Vagina (tissue), 2 donors: ENCODE measurements around the gene TFPI.

Experiments used
- CTCF ChIP-seq, 3 experiments: fragments of 450-650 bp in 2 of 3; fragments of 200-600 bp in 1 of 3; sonication (generic) in 1 of 3; IDR thresholded peaks; one replicate each; pipeline ENCODE4 v1.5.1; 2017 to 2019; ENCODE audit warnings: antibody characterized with exemption in 3 of 3, mild to moderate bottlenecking in 2 of 3, moderate library complexity in 2 of 3
- POLR2AphosphoS5 ChIP-seq, 2 donors: sonication (generic); formaldehyde crosslinking; IDR thresholded peaks; one replicate each; pipeline ENCODE4 v1.9.0; 2017; ENCODE audit warnings: antibody characterized with exemption in 2 of 2, mild to moderate bottlenecking in 2 of 2, low read depth in 1 of 2; ENCODE audit not compliant: insufficient read depth in 1 of 2

GRCh38 chr2:187532333-187533120 lies 21.7 kb downstream of the TFPI start:
- TF ChIP-seq CTCF (IDR thresholded peaks at IDR 0.05) = no peak
- no peak for TF ChIP-seq POLR2AphosphoS5 (IDR thresholded peaks at IDR 0.05; ENCODE audit: insufficient read depth in 1 of 2, low read depth in 1 of 2)
